A549 (cell line): ENCODE data around the gene FAM174B.

Source experiments
- POLR2A ChIP-seq: IDR thresholded peaks from 2 replicates; pipeline ENCODE4 v1.6.1; 2012; ENCODE audit warnings: mild to moderate bottlenecking, low read length
- RCOR1 ChIP-seq: fragments of 150-350 bp; IDR thresholded peaks from 2 replicates; pipeline ENCODE4 v1.6.1; 2014; ENCODE audit warnings: antibody characterized with exemption, low read length, low read depth
- ZFP36 ChIP-seq: fragments of 450-650 bp; IDR thresholded peaks from 2 replicates; pipeline ENCODE4 v1.6.1; 2014; ENCODE audit warnings: borderline replicate concordance; ENCODE audit not compliant: partially characterized antibody
- TF ChIP-seq, protein P1 (sequence below): IDR thresholded peaks from 2 replicates; pipeline ENCODE4 v1.6.1; 2012

DNA sequence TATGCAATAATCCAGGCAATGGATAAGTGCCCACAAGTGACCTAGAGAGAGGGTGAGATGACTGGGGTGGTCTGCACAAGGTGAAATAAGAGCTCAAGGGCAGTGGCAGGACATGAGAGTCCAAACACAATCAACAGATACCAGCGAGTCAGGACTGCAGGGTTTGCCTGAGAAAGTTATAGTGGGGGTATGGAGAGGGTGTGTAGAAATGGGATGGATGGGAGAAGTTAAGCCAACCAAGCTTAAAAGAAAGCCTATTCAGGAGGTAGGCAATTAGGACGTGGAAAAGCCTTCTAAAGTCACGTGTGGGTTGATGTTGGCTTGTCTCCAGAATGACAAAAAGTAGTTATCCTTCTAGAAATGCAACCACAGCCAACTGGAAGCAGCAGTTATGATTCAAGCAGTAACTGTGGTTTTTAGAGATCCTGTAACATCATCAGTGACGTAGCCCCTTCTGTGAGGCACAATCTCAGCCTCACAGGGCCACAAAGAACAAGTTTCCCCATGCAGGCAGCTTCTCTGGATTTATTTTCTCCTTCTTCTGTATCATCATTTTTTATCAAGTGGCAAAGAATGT, 56.1 kb downstream of the FAM174B start:
- TF ChIP-seq ZFP36 = no peak
- TF ChIP-seq POLR2A = no peak
- TF ChIP-seq, protein P1, sequence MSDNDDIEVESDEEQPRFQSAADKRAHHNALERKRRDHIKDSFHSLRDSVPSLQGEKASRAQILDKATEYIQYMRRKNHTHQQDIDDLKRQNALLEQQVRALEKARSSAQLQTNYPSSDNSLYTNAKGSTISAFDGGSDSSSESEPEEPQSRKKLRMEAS = no peak
- TF ChIP-seq RCOR1 = no peak
